Neuron (in vitro differentiated cells): ENCODE measurements around the gene SLX4.

ENCODE experiments used
- H2AFZ ChIP-seq: one replicate; pipeline ENCODE4 v1.6.1; 2013; ENCODE audit warnings: low read depth, mild to moderate bottlenecking, inconsistent platforms, low read length, moderate library complexity
- H3K27me3 ChIP-seq: one replicate; pipeline ENCODE4 v1.6.1; 2013; ENCODE audit warnings: low read length; ENCODE audit not compliant: insufficient read depth
- H3K36me3 ChIP-seq: one replicate; pipeline ENCODE4 v1.6.1; 2013; ENCODE audit warnings: low read length; ENCODE audit not compliant: insufficient read depth
- H3K4me1 ChIP-seq: one replicate; pipeline ENCODE4 v1.6.1; 2013; ENCODE audit warnings: low read length; ENCODE audit not compliant: insufficient read depth
- H3K4me3 ChIP-seq: 2 replicates; pipeline ENCODE4 v1.5.1; 2013; ENCODE audit warnings: mild to moderate bottlenecking, low read length, moderate library complexity
- H3K9me3 ChIP-seq: one replicate; pipeline ENCODE4 v1.6.1; 2013; ENCODE audit warnings: low read length

Gene SLX4

GRCh38 chr16:3601614-3602319, 9.6 kb downstream of the SLX4 start:
- Histone ChIP-seq H3K4me3 (no peak overlapping the region), H3K36me3 (peaks cover 61% of the 10 kb centered on the region), H3K27me3 (no peaks in the 10 kb centered on the region), H3K9me3 (peaks cover 22% of the 10 kb centered on the region), H3K4me1 (no peaks in the 10 kb centered on the region), H2AFZ (no peak overlapping the region)

- Histone ChIP-seq H3K4me1 (no peaks in the 10 kb centered on the region), H3K9me3 (peaks cover 22% of the 10 kb centered on the region), H3K4me3 (no peak overlapping the region), H3K27me3 (no peaks in the 10 kb centered on the region), H3K36me3 (peaks cover 69% of the 10 kb centered on the region), H2AFZ (no peak overlapping the region)
Measured at GRCh38 chr16:3599922-3600321, 11.5 kb downstream of the SLX4 start.

- Histone ChIP-seq H3K27me3 (no peaks in the 10 kb centered on the region), H3K9me3 (peaks cover 22% of the 10 kb centered on the region), H3K4me3 (no peak overlapping the region), H3K4me1 (no peaks in the 10 kb centered on the region), H3K36me3 (peaks cover 71% of the 10 kb centered on the region), H2AFZ (no peak overlapping the region)
Measured at GRCh38 chr16:3599121-3599520, 12.3 kb downstream of the SLX4 start.

GRCh38 chr16:3598236-3598635, 13.2 kb downstream of the SLX4 start:
- Histone ChIP-seq H3K27me3 (no peaks in the 10 kb centered on the region), H2AFZ (no peak overlapping the region), H3K4me1 (no peaks in the 10 kb centered on the region), H3K4me3 (no peak overlapping the region), H3K36me3 (peaks cover 66% of the 10 kb centered on the region), H3K9me3 (peaks cover 22% of the 10 kb centered on the region)

GRCh38 chr16:3597676-3598075, 13.7 kb downstream of the SLX4 start:
- peaks cover 22% of the 10 kb centered on the region for H3K9me3 ChIP-seq
- no peaks in the 10 kb centered on the region for H3K4me1 ChIP-seq
- no peak overlapping the region for H3K4me3 ChIP-seq
- H2AFZ ChIP-seq: no peak overlapping the region
- H3K36me3 ChIP-seq: peaks cover 62% of the 10 kb centered on the region
- no peaks in the 10 kb centered on the region for H3K27me3 ChIP-seq

GRCh38 chr16:3597226-3597625, 14.2 kb downstream of the SLX4 start:
- no peak overlapping the region for H2AFZ ChIP-seq
- no peaks in the 10 kb centered on the region for H3K4me1 ChIP-seq
- H3K27me3 ChIP-seq: no peaks in the 10 kb centered on the region
- peaks cover 61% of the 10 kb centered on the region for H3K36me3 ChIP-seq
- H3K9me3 ChIP-seq: peaks cover 22% of the 10 kb centered on the region
- H3K4me3 ChIP-seq: no peak overlapping the region

GRCh38 chr16:3596101-3596861, 15.1 kb downstream of the SLX4 start:
- Histone ChIP-seq H3K36me3 (peaks cover 60% of the 10 kb centered on the region), H3K9me3 (peaks cover 19% of the 10 kb centered on the region), H3K4me3 (no peak overlapping the region), H2AFZ (no peak overlapping the region), H3K4me1 (no peaks in the 10 kb centered on the region), H3K27me3 (no peaks in the 10 kb centered on the region)

GRCh38 chr16:3595521-3596021, 15.8 kb downstream of the SLX4 start:
- peaks cover 12% of the 10 kb centered on the region for H3K9me3 ChIP-seq
- H3K36me3 ChIP-seq: peaks cover 61% of the 10 kb centered on the region
- no peaks in the 10 kb centered on the region for H3K4me1 ChIP-seq
- H3K4me3 ChIP-seq: no peak overlapping the region
- H2AFZ ChIP-seq: no peak overlapping the region
- H3K27me3 ChIP-seq: no peaks in the 10 kb centered on the region

GRCh38 chr16:3595110-3595486, 16.3 kb downstream of the SLX4 start:
- Histone ChIP-seq H2AFZ (no peak overlapping the region), H3K9me3 (peaks cover 9% of the 10 kb centered on the region), H3K4me3 (no peak overlapping the region), H3K27me3 (no peaks in the 10 kb centered on the region), H3K36me3 (peaks cover 62% of the 10 kb centered on the region), H3K4me1 (no peaks in the 10 kb centered on the region)

GRCh38 chr16:3594316-3595109, 16.9 kb downstream of the SLX4 start:
- Histone ChIP-seq H3K4me3 (no peak overlapping the region), H3K4me1 (no peaks in the 10 kb centered on the region), H3K9me3 (peaks cover 3% of the 10 kb centered on the region), H3K36me3 (peaks cover 60% of the 10 kb centered on the region), H2AFZ (no peak overlapping the region), H3K27me3 (no peaks in the 10 kb centered on the region)

- Histone ChIP-seq H3K36me3 (peaks cover 58% of the 10 kb centered on the region), H3K27me3 (no peaks in the 10 kb centered on the region), H3K4me3 (no peak overlapping the region), H3K4me1 (no peaks in the 10 kb centered on the region), H3K9me3 (no peaks in the 10 kb centered on the region), H2AFZ (no peak overlapping the region)
Measured at GRCh38 chr16:3592559-3592958, 18.8 kb downstream of the SLX4 start.

GRCh38 chr16:3591991-3592390, 19.4 kb downstream of the SLX4 start:
- H3K9me3 ChIP-seq: no peaks in the 10 kb centered on the region
- H3K4me3 ChIP-seq: no peak overlapping the region
- H3K27me3 ChIP-seq: no peaks in the 10 kb centered on the region
- no peak overlapping the region for H2AFZ ChIP-seq
- no peaks in the 10 kb centered on the region for H3K4me1 ChIP-seq
- peaks cover 55% of the 10 kb centered on the region for H3K36me3 ChIP-seq

- no peak overlapping the region for H2AFZ ChIP-seq
- no peaks in the 10 kb centered on the region for H3K9me3 ChIP-seq
- no peak overlapping the region for H3K4me3 ChIP-seq
- H3K4me1 ChIP-seq: no peaks in the 10 kb centered on the region
- no peaks in the 10 kb centered on the region for H3K27me3 ChIP-seq
- peaks cover 52% of the 10 kb centered on the region for H3K36me3 ChIP-seq
Measured at GRCh38 chr16:3591436-3591803, 20.0 kb downstream of the SLX4 start.
